PC-3 (cell line): ENCODE measurements around the gene ASL. TPM values are rescaled to one million over a fixed set of nuclear protein-coding genes. Genes with fewer than 3 reads are reported as not detected.
"Not testable (repeated sequence)": the region's sequence is repeated elsewhere in the genome, so short reads cannot be mapped to it uniquely, and the experiment has no call there.

Source experiments
- ATAC-seq: fragments of 200-7000 bp; cut with Tn5 transposase; 2 replicates; pipeline ENCODE4 v1.9.1; 2020; ENCODE audit warnings: mild to moderate bottlenecking, moderate library complexity
- BruUV-seq: library from RNA; stranded (reverse); fragments of 400-500 nt; replicated peaks from 2 replicates; lab custom pipeline; 2021; lab: Mats Ljungman, UMichigan
- CTCF ChIA-PET: fragments of 300-600 bp; sonication (Branson Sonifier 250); formaldehyde crosslinking; loops from one replicate; lab custom pipeline; 2022; ENCODE audit warnings: antibody characterized with exemption; lab: Charles Lee
- POLR2A ChIA-PET: fragments of 300-600 bp; sonication (Branson Sonifier 250); formaldehyde crosslinking; loops from one replicate; lab custom pipeline; 2022; ENCODE audit warnings: antibody characterized with exemption; ENCODE audit not compliant: unreplicated experiment; lab: Charles Lee
- DNase-seq: peaks from one replicate; pipeline ENCODE4 v3.0.0-alpha.2; 2015
- H2AFZ ChIP-seq: fragments of 300-600 bp; sonication (generic); 2 replicates; pipeline ENCODE4 v1.6.0; 2016; ENCODE audit warnings: antibody characterized with exemption, low read length
- H3F3A ChIP-seq: fragments of 300-600 bp; sonication (generic); one replicate; pipeline ENCODE4 v1.6.0; 2017; ENCODE audit warnings: antibody characterized with exemption, low read length, control low read depth, mild to moderate bottlenecking; ENCODE audit not compliant: unreplicated experiment
- H3K27ac ChIP-seq: fragments of 300-600 bp; sonication (generic); 2 replicates; pipeline ENCODE4 v1.5.1; 2016; ENCODE audit warnings: mild to moderate bottlenecking, low read length
- H3K27me3 ChIP-seq: fragments of 300-600 bp; sonication (generic); 2 replicates; pipeline ENCODE4 v1.6.1; 2016; ENCODE audit warnings: low read length, mixed read lengths
- H3K36me3 ChIP-seq: fragments of 300-600 bp; sonication (generic); 2 replicates; pipeline ENCODE4 v1.6.1; 2016; ENCODE audit warnings: low read depth, mixed run types, low read length, mixed read lengths
- H3K4me1 ChIP-seq: fragments of 300-600 bp; sonication (generic); 2 replicates; pipeline ENCODE4 v1.5.1; 2016; ENCODE audit warnings: low read length; ENCODE audit not compliant: insufficient read depth
- H3K4me2 ChIP-seq: fragments of 300-600 bp; sonication (generic); 2 replicates; pipeline ENCODE4 v1.6.0; 2016; ENCODE audit warnings: low read length
- H3K4me3 ChIP-seq: fragments of 300-600 bp; sonication (generic); 2 replicates; pipeline ENCODE4 v1.5.1; 2016; ENCODE audit warnings: mild to moderate bottlenecking, low read length, mixed read lengths
- H3K79me2 ChIP-seq: fragments of 300-600 bp; sonication (generic); 2 replicates; pipeline ENCODE4 v1.6.1; 2017; ENCODE audit warnings: low read length, mixed read lengths
- H3K9ac ChIP-seq: fragments of 300-600 bp; sonication (generic); 2 replicates; pipeline ENCODE4 v1.6.0; 2016; ENCODE audit warnings: mild to moderate bottlenecking, low read length
- H3K9me2 ChIP-seq: fragments of 300-600 bp; sonication (generic); replicated peaks from 2 replicates; pipeline ENCODE4 v1.6.1; 2016; ENCODE audit warnings: mixed run types, low read length, mixed read lengths
- H3K9me3 ChIP-seq: fragments of 300-600 bp; sonication (generic); 2 replicates; pipeline ENCODE4 v1.6.1; 2016; ENCODE audit warnings: low read length, mixed read lengths
- H4K20me1 ChIP-seq: fragments of 300-600 bp; sonication (generic); 2 replicates; pipeline ENCODE4 v1.6.1; 2016; ENCODE audit warnings: low read length, mixed read lengths
- EZH2 ChIP-seq: fragments of 300-600 bp; sonication (generic); IDR thresholded peaks from one replicate; pipeline ENCODE4 v1.6.1; 2017; ENCODE audit warnings: antibody characterized with exemption, mild to moderate bottlenecking, low read length; ENCODE audit not compliant: unreplicated experiment
- EZH2phosphoT487 ChIP-seq: fragments of 300-600 bp; sonication (generic); IDR thresholded peaks from 2 replicates; pipeline ENCODE4 v1.6.1; 2018; ENCODE audit warnings: mild to moderate bottlenecking, antibody characterized with exemption, low read length, borderline replicate concordance
- intact Hi-C: fragments of 100-400 bp; cut with micrococcal nuclease; formaldehyde crosslinking; loops from 2 replicates; pipeline ENCODE4 v1.9.0; 2023
- total RNA-seq: library from RNA; depleted of rRNA; stranded (reverse); fragments of >200 nt; gene quantifications from 2 replicates; pipeline ENCODE4 v1.2.3, GENCODE V29; 2014
- TF ChIP-seq, protein P1 (sequence below): fragments of 300-600 bp; sonication (generic); conservative IDR thresholded peaks from 2 replicates; pipeline ENCODE4 v1.5.1; 2017; ENCODE audit warnings: antibody characterized with exemption, low read depth, mild to moderate bottlenecking, low read length

The ASL gene
- total RNA-seq, 1 experiment from 2014 or later = 55.9 TPM

DNA sequence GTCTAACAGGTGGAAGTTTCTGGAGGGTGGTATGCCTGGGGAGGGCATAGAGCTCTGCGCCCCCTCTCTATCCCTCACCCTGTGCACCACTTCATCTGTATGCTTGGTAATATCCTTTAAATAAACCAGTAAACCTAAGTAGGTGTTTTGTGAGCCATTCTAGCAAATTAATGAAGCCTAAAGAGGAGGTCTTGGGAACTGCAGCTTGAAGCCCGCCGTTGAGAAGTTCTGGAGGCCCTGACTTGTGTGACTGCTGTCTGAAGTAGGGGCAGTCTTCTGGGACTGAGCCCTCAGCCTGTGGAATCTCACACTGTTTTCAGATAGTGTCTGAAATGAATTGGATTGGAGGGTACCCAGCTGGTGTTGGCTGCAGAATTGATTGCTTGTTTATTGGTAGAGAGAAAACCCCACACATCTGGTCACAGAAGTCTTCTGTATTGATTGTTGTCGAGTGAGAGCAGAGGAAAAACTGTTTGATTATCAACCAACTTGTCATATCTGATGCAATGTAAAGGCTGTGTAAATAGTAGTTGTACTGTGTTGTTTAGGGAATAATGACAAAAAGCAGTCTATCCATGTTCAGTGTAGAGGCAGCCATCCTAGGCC, 43.7 kb downstream of the ASL start:
- CTCF ChIA-PET = interaction anchor here (0.9 kb wide), 1 partner anchor 29 kb away, joined by 3 read pairs; no protein-coding TSS in a partner anchor
- Histone ChIP-seq H3K9me3 (no peaks in the 10 kb centered on the region), H3F3A (no peaks in the 10 kb centered on the region), H3K36me3 (0 out of 2 replicates have a peak, but pooled peaks cover 2% of the 10 kb centered on the region), H3K4me3 (peak overlapping the region; percentile 24; the same call in 1 of the 2 replicates), H3K79me2 (peaks cover 96% of the 10 kb centered on the region), H3K9me2 (no peaks in the 10 kb centered on the region), H4K20me1 (peaks cover 36% of the 10 kb centered on the region), H3K4me1 (peaks cover 33% of the 10 kb centered on the region), H3K9ac (0 out of 2 replicates have a peak overlapping the region, but pooled peaks have one; percentile 8), H3K27me3 (no peaks in the 10 kb centered on the region), H3K4me2 (peak overlapping the region; percentile 59), H3K27ac (peak overlapping the region; percentile 26; the same call in 1 of the 2 replicates), H2AFZ (no peak overlapping the region)
- ATAC-seq (no peak), DNase-seq (no peak)
- intact Hi-C loops = loop anchor here (5.0 to 10.0 kb wide), 3 partner anchors 87 to 295 kb away; no protein-coding TSS in a partner anchor
- TF ChIP-seq, protein P1, sequence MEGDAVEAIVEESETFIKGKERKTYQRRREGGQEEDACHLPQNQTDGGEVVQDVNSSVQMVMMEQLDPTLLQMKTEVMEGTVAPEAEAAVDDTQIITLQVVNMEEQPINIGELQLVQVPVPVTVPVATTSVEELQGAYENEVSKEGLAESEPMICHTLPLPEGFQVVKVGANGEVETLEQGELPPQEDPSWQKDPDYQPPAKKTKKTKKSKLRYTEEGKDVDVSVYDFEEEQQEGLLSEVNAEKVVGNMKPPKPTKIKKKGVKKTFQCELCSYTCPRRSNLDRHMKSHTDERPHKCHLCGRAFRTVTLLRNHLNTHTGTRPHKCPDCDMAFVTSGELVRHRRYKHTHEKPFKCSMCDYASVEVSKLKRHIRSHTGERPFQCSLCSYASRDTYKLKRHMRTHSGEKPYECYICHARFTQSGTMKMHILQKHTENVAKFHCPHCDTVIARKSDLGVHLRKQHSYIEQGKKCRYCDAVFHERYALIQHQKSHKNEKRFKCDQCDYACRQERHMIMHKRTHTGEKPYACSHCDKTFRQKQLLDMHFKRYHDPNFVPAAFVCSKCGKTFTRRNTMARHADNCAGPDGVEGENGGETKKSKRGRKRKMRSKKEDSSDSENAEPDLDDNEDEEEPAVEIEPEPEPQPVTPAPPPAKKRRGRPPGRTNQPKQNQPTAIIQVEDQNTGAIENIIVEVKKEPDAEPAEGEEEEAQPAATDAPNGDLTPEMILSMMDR = no peak
- TF ChIP-seq EZH2 (no peak), EZH2phosphoT487 (no peak)
- no TSS peak for BruUV-seq
- POLR2A ChIA-PET = no interaction called here

GRCh38 chr7:66123175-66123528, 47.5 kb downstream of the ASL start:
- peaks cover 25% of the 10 kb centered on the region for H4K20me1 ChIP-seq

GRCh38 chr7:66124569-66124861, 48.9 kb downstream of the ASL start:
- H3K27me3 ChIP-seq, intact Hi-C loops, H3K36me3 ChIP-seq, POLR2A ChIA-PET, H3K4me1 ChIP-seq, H3K9me2 ChIP-seq, CTCF ChIA-PET, H3F3A ChIP-seq, ATAC-seq, H3K9ac ChIP-seq, H2AFZ ChIP-seq, H3K4me3 ChIP-seq, DNase-seq, H3K27ac ChIP-seq, BruUV-seq, H3K4me2 ChIP-seq, H3K9me3 ChIP-seq: not testable (repeated sequence)
- peaks cover 84% of the 10 kb centered on the region for H3K79me2 ChIP-seq
- H4K20me1 ChIP-seq = peaks cover 14% of the 10 kb centered on the region

More at GRCh38 chr7:66123175-66123528, 47.5 kb downstream of the ASL start:
- ATAC-seq (no peak), DNase-seq (no peak)
- ChIA-PET CTCF (no interaction called here), POLR2A (interaction anchor here (0.5 kb wide), 1 partner anchor 9 kb away, joined by 6 read pairs; no protein-coding TSS in a partner anchor)
- no TSS peak for BruUV-seq
- Histone ChIP-seq H3K36me3 (no peaks in the 10 kb centered on the region), H3K9me2 (no peaks in the 10 kb centered on the region), H3K27ac (no peak overlapping the region), H3K4me3 (no peak overlapping the region), H3F3A (no peaks in the 10 kb centered on the region), H3K27me3 (no peaks in the 10 kb centered on the region), H3K4me2 (no peak overlapping the region), H3K4me1 (peaks cover 15% of the 10 kb centered on the region), H3K9me3 (no peaks in the 10 kb centered on the region), H3K79me2 (peaks cover 87% of the 10 kb centered on the region), H3K9ac (no peak overlapping the region), H2AFZ (no peak overlapping the region)
- TF ChIP-seq, protein P1 = no peak
- TF ChIP-seq EZH2phosphoT487 = no peak
- no peak for TF ChIP-seq EZH2
- intact Hi-C loops = no loop called here
